NCI-H345 treated with DMSO at 0.1 percent for 48 hours (cell line): ENCODE measurements around the gene CMSS1.

Experiments
- DNase-seq: peaks from one replicate; lab custom pipeline; 2025; ENCODE audit not compliant: unreplicated experiment; lab: John Stamatoyannopoulos, UW

CMSS1 gene

DNA sequence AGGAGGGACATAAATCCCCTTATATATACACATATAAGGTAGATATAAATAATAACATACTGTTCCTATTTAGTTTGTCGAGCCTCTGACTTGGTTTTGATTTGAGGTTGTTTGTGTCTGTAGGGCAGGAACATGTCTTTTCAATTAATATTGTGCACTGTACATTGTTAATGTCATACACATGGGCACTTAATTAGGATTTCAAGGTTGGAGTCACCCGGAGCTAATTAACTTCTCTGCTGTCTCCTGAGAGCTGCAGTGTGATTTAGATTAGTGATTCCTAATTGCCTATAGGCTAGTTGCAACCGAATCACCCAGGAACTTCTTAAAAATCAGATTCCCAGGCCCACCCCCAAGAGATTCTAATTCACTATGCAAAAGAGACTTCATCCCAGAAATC is 347.1 kb downstream of the CMSS1 start:
- DNase-seq = no peak

DNA sequence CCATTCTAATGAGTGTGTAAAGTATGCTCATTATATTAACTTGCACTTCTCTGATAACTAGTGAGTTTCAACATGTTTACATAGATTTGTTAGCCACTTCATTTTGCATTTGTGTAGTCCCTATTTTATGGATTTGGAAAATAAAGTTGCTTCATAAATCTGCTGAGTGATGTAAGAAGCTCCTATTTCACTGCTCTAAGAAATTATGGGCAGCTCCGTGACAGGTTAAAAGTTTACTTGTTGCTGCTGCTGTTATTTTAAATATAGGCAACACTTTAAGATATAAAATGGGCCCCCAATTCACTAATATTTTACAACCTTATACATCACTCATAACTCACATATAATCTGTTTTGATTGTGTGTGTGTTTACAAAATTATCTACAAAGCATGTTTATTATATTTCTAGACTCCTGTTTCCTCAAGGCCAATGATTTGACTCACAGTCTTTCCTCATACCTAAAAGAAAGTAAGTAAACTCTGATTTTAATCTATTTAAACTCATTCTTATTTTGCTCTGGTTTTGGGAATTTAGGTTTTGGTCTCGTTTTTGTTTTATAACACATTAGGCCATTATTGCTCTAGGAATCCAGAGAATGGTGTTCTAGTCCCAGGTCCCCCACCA is 348.4 kb downstream of the CMSS1 start:
- no peak for DNase-seq

DNA sequence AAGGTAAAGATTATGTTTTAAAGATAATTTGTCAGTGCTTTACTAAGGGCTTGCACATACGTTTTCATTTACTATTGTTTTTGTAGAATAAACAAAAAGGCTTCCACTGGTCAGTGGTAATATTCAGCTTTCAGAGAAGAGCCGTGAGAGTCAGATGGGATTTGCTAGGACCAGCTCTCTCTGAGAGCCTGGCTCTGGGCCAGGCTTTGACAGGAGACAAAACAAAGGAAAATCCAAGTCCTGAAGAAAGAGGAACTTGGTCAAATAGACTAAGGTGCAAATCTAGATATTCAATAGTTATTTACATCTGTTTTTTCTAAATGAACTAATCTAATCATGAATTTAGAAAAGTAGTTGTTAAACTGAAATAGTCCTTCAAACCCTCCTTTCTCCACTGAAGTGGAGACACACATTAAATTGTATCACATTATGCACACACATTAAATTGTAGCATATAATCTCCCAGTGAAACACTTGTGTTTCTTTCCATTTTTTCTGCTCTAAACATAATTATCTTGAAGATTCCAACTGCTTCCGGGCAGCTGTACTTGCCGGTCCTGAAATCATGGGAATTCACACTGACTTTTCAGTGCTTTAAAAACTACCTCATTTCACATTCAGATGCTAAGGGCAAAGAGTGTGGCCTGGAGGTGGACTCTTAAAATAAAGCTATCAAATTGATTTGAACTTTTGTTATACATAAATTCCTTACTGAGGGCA is 351.7 kb downstream of the CMSS1 start:
- no peak for DNase-seq

DNA sequence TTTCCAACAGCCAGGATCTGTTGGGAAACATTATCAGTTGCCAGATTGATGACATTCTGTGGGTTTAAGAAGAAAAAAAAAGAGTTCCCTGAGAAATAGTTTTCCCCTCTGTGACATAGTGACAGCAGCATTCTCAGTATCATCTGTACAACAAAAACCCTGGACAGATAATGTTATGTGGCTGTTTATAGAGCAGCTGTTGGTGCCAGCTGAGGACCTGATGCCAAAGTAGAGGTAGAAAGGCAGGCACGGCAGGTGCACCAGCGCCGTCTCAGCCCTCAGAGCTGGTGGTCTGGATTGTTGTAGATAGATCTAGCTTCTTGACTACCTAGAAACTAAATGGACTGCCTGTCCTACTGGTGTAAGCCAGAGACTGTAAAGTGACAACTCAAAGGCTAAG is 352.8 kb downstream of the CMSS1 start:
- no peak for DNase-seq

DNA sequence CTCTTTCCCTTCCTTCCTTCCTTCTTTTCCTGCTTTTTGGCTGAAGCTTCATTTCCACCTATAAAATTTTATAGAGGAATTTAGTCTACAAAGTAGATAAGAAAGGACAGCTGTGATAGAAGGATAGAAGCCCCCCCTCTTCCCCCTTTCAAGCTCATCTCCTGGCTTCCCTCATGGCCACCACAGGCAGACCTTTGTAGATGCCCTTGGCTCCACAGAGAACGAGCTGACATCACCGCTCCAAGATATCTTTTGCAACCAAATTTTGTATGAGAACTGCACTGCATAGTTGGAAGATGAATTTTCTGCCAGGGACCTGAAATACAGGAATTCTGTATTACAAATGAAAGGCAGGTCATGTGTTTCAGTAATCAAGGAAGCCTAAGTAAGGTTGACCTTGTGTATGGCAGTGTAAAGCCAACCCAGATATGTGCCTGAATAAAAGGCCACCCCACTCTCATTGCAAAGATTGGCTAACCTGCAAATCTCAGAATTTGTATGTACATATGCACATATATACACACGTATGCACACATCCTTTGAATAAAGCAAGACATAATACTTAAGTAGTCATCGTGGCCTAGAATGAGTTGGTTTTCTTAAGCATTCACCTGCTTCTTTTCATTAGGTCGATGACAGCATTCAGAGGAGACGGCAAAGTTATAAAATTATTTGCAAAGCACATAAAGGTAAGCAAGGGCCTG is 353.7 kb downstream of the CMSS1 start:
- no peak for DNase-seq

DNA sequence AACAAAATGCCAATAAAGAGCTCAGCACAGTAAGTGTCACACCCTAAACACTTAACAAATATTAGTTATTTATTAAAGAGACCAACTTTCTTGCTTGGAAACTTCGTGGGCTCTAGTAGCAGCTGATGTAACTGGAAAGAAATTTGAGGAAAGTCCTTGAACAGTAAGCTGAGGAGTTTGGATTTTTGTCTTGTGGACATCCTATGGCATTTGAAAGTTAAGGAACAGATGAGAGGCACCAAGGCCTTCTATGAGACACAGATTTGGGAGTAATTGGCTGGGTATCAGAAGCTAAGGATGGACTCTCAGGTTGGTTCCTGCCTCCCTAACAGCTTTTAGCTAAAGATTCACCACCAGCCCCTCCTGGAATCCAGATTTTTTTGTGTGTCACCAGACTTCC is 356.3 kb downstream of the CMSS1 start:
- no peak for DNase-seq

DNA sequence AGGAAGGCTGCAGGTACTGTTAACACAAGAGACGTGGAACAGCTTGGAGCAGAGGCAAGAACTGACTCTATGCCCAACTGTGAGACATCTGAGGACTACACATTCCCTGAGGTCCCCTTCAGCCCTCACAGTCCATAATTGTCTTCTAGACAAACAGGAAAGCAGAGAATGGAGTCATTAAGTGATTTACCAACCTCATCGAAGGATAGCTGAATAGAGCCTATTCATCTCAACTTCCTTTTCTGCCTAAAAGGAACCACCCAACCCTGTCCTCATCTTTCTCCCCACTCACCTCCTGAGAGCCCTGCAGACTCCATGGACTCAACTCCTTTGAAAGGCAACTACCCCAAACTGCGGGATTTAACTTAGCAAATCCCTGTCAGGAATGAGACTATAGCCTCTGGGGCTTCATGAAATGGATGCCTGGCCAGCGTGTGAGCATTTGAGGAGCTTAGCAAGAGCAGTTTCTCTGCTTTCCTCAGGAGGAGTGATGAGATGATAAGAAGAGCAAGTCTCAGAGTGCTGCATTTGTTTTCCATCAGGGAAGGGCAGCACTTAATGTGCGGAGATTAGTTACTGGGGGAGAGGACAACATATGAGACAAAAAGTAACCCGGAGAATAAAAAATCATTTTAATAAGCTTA is 358.1 kb downstream of the CMSS1 start:
- no peak for DNase-seq

DNA sequence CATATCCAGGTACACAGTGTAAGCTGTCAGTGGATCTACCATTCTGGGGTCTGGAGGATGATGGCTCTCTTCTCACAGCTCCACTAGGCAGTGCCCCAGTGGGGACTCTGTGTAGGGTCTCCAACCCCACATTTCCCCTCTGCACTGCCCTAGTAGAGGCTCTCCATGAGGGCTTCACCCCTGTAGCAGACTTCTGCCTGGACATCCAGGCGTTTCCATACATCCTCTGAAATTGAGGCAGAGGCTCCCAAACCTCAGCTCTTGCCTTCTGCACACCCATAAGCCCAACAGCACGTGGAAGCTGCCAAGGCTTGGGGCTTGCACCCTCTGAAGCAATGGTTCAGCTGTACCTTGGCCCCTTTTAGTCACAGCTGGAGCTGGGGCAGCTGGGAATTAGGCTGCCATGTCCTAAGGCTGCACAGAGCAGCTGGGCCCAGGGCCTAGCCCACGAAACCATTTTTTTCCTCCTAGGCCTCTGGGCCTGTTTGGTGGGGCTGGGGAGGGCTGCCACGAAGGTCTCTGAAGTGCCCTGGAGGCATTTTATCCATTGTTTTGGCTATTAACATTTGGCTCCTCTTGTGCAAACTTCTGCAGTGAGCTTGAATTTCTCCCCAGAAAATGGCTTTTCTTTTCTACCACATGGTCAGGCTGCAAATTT is 362.2 kb downstream of the CMSS1 start:
- DNase-seq = no peak

DNA sequence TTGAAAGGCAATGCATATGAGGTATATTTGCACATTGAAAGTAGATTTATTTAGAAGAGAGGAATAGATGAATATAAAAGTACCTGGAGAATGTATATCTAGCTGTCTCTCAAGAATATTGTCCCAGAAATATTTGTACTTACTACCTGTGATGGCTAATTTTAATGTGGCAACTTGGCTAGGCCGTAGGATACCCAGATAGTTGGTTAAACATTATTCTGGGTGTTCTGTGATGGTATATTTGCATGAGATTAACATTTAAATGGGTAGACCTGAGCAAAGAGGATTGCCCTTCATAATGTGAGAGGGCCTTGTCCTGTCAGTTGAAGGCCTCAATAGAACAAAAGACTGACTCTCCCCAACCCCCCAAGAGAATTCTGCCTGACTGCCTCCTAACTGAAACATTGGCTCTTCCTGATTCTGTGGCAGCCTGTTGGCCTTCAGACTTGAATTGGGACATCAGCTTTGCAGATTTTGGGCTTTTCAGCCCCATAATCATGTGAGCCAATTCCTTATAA is 366.0 kb downstream of the CMSS1 start:
- no peak for DNase-seq

DNA sequence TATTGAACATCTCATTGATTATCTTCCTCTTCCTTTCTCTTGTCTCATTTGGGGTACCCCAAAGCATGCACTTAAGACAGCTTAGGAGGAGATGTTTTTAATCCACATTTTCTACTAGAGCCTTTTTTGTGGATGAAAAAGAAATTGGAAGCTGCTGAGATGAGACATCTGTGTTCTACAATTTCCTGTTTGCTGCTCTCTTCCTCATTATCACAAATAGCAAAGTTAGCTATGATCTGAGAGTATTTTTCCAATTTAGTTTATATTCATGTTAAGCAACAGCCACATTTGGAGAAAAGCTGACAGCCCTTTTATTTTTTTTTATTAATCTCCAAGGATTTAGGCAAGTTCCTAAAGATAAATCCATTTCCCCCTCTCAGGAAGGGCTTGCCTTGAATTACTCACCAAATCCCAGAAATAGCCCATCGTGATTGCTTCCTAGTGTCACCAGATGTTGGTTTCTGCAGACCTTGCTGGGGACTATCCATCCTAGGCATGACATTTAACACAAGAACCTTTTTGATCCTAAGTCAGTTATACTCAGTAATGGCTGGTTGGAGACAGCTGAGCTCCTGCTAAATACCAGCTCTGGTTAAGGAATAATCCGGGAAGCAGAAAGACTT is 367.4 kb downstream of the CMSS1 start:
- no peak for DNase-seq

DNA sequence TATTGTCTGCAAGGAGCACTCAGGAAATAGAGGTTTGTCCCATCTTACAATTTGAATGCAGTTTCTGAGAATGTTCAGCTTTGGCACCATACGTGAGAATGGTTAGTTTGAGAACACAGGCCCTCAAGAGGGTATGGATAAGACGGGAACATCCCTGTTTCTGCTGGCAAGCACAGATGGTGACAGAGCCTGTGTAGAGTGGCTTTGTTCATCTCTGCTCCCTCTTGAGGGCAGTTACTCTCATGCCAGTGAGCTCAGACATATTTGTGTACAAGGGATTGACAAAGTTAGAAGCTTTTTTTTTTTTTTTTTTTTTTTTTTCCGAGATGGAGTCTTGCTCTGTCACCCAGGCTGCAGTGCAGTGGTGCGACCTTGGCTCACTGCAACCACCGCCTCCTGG is 368.2 kb downstream of the CMSS1 start:
- no peak for DNase-seq

DNA sequence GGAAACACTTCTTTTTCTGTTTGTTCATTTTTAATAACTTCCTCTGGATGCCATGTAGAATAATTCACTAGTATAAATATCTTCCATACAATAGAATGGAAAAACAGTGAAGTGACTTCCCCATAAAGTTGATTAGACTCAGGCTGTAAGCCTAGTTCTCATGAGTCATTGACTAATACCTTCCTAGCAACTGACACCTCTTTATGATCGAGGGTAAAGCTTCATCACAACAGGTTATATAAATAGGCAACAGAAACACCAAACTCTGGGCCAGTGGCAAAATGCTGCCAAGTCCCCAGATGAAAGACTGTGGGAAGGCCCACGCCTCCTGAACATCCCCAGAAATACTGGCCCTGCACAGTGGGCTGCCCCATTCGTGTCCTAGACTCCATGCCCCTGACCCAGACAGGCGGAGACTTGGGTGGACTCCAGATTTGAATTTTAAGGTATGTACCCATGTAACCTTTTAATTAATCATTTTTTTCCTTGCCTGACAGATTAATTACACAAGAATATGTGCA is 371.8 kb downstream of the CMSS1 start:
- no peak for DNase-seq

DNA sequence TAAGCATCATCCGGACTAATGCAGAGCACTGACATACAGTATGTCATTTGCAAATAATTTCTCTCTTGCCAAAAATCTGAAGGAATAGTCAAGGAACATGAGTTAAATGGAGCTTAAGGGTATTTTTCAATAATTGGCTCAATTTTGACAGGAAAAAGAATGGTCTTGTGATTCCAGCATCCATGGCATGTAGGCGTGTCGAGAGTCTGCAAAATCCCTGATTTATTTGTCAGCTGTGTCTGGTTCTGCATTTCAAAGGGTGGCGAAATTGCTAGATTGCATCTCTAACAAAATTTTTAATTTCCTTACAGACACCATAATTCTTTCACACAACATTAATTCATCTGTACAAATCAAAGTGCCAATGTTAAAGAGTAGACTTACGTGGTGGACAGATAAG is 377.7 kb downstream of the CMSS1 start:
- DNase-seq = no peak

DNA sequence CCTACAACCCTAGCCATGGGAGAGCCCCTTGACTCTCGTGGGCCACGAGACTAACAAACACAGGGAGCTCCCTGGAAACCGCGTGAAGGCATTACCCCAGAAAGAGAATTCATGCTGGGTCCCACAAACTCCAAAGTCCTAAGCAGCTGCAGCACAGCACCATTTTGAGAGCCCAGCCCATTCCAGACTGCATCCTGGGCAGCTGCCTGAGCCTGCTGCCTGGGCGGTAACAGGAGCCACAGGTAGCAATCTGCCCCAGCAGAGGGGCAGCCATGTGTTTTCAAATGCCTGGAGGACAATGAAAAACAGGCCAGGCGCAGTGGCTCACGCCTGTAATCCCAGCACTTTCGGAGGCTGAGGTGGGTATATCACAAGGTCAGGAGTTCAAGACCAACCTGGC is 380.2 kb downstream of the CMSS1 start:
- no peak for DNase-seq

DNA sequence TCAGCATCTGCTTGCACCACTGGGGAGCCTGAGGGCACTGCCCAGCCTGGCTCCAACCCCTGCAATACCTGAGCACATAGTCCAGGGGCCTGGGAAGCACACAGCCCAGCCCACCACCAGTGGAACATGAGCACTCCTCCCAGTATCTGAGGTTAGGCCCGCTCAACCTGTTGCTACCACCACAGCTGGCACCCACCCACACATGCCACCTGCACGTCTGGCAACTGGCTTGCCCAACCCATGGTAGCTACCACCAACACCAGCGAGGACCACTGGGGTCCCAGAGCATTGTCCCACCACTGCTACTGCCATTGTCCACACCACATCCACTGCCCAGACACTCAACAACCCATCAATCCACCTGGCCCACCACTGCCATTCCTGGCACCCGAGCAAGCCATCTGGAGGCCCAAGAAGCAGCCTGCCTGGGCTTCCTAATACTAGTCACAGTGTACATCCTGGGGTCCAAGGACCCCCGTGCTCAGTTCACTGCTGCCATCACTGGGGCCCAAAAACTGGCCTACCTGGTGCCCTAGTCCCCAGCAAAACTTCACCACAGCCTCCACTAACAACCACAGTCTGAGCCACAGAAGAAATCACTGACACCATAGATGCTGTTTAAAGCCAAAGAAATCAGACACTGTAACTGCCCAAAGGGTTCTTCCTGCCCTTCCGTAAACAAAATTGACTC is 381.1 kb downstream of the CMSS1 start:
- DNase-seq = no peak

DNA sequence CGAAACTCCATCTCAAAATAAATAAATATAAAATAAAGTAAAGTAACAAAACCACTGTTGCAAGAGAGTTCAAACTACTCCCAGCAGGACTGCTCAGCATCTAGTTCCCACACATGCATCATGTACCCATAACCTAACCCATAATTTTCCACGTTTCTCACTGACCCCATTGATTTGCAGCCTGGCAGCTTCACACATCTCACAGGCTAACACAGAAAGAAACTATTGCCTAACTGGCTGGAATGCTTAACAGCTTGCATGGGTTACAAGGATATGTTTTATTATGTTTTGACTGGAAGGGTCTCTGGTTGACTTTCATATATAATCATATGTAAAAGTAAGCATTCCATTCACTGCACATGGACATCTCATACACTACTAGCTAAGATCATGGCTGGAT is 387.5 kb downstream of the CMSS1 start:
- DNase-seq = no peak

DNA sequence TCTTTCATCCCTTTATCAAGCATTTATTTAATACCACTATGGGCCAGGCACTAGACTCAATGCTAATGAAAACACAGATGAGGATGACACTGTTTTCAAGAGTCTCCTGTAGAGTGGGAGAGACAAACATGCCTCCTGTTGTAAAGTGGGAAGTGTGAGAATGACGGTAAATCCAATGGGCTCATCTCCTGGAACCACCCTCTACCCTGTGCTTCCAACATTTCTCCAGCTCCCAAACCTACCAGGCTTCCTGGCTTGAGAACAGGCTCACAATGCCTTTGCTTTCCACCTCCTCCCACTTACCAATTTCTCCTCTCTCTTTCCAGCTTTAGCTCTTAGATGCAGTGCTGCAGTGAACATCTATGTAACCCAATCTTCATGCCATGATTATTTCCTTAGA is 389.0 kb downstream of the CMSS1 start:
- no peak for DNase-seq

DNA sequence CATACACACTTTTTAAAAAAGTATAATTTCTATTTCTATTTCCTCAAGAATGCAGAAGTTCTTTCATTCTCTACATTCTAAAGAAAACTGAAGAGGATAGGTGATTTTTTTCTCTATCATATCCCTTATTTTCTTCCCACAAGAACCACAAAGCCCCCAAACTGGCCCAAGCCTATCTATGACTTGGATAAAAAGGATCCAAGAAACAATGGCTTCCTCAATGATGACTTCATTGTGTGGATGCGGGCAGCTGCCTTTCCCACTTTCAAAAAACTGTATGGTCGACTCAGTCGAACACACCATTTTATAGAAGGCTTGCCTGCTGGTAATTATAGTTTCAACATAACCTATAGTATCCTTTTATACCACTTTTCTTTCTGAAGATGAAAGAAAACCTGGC is 390.2 kb downstream of the CMSS1 start:
- DNase-seq = no peak

DNA sequence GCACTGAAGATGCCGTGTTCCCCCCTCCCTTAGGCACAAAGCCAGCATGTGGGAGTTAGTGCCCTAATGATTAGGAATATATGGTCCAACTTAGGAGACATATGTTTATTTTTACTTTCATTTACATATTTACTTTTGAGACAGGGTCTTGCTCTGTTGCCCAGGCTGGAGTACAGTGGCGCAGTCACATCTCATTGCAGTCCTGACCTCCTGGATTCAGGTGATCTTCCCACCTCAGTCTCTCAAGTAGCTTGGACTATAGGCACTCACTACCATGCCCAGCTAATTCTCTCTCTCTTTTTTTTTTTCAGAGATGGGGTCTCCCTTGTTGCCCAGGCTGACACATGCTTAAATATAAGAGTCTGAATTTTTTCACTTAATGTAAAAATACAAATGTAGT is 391.5 kb downstream of the CMSS1 start:
- DNase-seq = no peak
